RWPE2 (cell line): Measurements from ENCODE around the gene ARHGAP42.

ENCODE experiments used
- ATAC-seq: fragments of 200-7000 bp; cut with Tn5 transposase; 3 replicates; pipeline ENCODE4 v1.9.1; 2021; ENCODE audit warnings: low read depth
- DNase-seq: peaks from one replicate; pipeline ENCODE4 v3.0.0-alpha.2; 2020; ENCODE audit warnings: low spot score
- H3K27ac ChIP-seq: fragments of 450-650 bp; 2 replicates; pipeline ENCODE4 v1.5.1; 2017; ENCODE audit warnings: mild to moderate bottlenecking; ENCODE audit not compliant: poor library complexity, severe bottlenecking
- H3K27me3 ChIP-seq: fragments of 250-450 bp; sonication (Bioruptor Pico); 2 replicates; pipeline ENCODE4 v1.5.1; 2021; ENCODE audit warnings: mild to moderate bottlenecking, moderate library complexity; ENCODE audit not compliant: insufficient read depth, poor library complexity, severe bottlenecking
- H3K36me3 ChIP-seq: fragments of 250-450 bp; sonication (Bioruptor Pico); 2 replicates; pipeline ENCODE4 v1.5.1; 2020; ENCODE audit warnings: low read depth, mild to moderate bottlenecking, moderate library complexity
- H3K4me1 ChIP-seq: fragments of 250-450 bp; sonication (Bioruptor Pico); 2 replicates; pipeline ENCODE4 v1.5.1; 2021; ENCODE audit warnings: mild to moderate bottlenecking, moderate library complexity; ENCODE audit not compliant: insufficient read depth, poor library complexity, severe bottlenecking
- H3K4me3 ChIP-seq: fragments of 250-450 bp; sonication (Bioruptor Pico); 2 replicates; pipeline ENCODE4 v1.5.1; 2021; ENCODE audit warnings: mild to moderate bottlenecking, moderate library complexity; ENCODE audit not compliant: severe bottlenecking
- H3K9me3 ChIP-seq: fragments of 250-450 bp; sonication (Bioruptor Pico); 2 replicates; pipeline ENCODE4 v1.5.1; 2021; ENCODE audit warnings: mild to moderate bottlenecking, moderate library complexity; ENCODE audit not compliant: severe bottlenecking
- TF ChIP-seq, protein P1 (sequence below): fragments of 450-650 bp; IDR thresholded peaks from one replicate; pipeline ENCODE4 v1.5.1; 2017; ENCODE audit warnings: mild to moderate bottlenecking, moderate library complexity; ENCODE audit not compliant: poor library complexity, severe bottlenecking

The ARHGAP42 gene

GRCh38 chr11:100991541-100991940 lies 304.5 kb downstream of the ARHGAP42 start:
- H3K9me3 ChIP-seq, result no peaks in the 10 kb centered on the region
- TF ChIP-seq, protein P1, sequence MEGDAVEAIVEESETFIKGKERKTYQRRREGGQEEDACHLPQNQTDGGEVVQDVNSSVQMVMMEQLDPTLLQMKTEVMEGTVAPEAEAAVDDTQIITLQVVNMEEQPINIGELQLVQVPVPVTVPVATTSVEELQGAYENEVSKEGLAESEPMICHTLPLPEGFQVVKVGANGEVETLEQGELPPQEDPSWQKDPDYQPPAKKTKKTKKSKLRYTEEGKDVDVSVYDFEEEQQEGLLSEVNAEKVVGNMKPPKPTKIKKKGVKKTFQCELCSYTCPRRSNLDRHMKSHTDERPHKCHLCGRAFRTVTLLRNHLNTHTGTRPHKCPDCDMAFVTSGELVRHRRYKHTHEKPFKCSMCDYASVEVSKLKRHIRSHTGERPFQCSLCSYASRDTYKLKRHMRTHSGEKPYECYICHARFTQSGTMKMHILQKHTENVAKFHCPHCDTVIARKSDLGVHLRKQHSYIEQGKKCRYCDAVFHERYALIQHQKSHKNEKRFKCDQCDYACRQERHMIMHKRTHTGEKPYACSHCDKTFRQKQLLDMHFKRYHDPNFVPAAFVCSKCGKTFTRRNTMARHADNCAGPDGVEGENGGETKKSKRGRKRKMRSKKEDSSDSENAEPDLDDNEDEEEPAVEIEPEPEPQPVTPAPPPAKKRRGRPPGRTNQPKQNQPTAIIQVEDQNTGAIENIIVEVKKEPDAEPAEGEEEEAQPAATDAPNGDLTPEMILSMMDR, result no peak
- no peak for ATAC-seq

GRCh38 chr11:100994966-100995365 lies 307.9 kb downstream of the ARHGAP42 start:
- no peaks in the 10 kb centered on the region for H3K36me3 ChIP-seq
- TF ChIP-seq, protein P1, result no peak
- H3K27me3 ChIP-seq, result no peaks in the 10 kb centered on the region
- H3K4me1 ChIP-seq, result no peaks in the 10 kb centered on the region
- ATAC-seq (no peak; the same call in 2 of the 3 replicates), DNase-seq (no peak)
- H3K4me3 ChIP-seq, result no peak overlapping the region
- H3K27ac ChIP-seq, result no peak overlapping the region
- no peaks in the 10 kb centered on the region for H3K9me3 ChIP-seq

More at GRCh38 chr11:100991541-100991940, 304.5 kb downstream of the ARHGAP42 start:
- Histone ChIP-seq H3K27me3 (no peaks in the 10 kb centered on the region), H3K4me3 (no peak overlapping the region), H3K27ac (no peak overlapping the region), H3K4me1 (no peaks in the 10 kb centered on the region), H3K36me3 (no peaks in the 10 kb centered on the region)
- DNase-seq, result no peak

DNA sequence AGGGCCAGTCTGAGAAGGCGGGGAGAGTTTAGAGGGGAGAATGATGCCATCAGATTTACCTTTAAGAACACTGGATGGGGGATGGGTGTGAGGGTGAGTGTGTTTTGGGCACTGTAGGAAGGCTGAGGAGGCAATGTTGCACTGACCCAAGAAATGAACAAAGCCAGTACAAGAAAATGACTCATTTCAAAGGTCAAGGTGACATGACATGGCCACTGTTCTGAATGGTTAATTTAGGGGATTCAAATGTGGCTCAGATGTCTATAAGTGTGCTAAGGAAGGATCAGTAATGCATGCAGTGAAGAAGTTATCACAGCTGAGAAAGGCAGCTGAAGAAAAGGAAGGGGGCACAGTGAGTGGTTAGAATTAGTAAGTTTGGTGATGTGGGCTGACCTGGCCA lies 312.7 kb downstream of the ARHGAP42 start:
- H3K27me3 ChIP-seq, result no peaks in the 10 kb centered on the region
- H3K4me3 ChIP-seq, result no peak overlapping the region
- H3K36me3 ChIP-seq, result no peaks in the 10 kb centered on the region
- H3K27ac ChIP-seq, result no peak overlapping the region
- no peaks in the 10 kb centered on the region for H3K4me1 ChIP-seq
- no peaks in the 10 kb centered on the region for H3K9me3 ChIP-seq
- ATAC-seq, result no peak
- TF ChIP-seq, protein P1, result no peak
- no peak for DNase-seq

DNA sequence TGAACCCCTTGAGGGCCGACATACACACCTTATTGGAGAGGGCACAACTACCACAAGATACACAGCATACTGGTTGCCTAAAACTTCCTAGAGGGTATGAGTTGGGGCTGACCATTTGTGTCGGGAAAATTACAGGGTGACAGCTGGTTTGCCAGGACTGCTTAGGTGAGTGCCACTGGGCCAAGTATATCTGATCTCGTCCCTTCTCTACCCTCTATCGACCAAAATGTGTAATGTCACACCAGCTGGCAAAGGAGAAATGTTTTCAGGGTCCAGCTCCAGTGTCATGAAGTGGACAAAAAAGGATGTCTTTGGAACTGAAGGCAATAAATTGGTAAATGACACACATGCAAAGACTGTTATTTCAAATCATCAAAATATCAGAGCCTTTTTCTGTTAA lies 316.4 kb downstream of the ARHGAP42 start:
- Histone ChIP-seq H3K36me3 (no peaks in the 10 kb centered on the region), H3K9me3 (no peaks in the 10 kb centered on the region), H3K27me3 (no peaks in the 10 kb centered on the region), H3K27ac (no peak overlapping the region), H3K4me3 (no peak overlapping the region), H3K4me1 (no peaks in the 10 kb centered on the region)
- TF ChIP-seq, protein P1, result no peak
- DNase-seq (no peak), ATAC-seq (no peak)

- no peaks in the 10 kb centered on the region for H3K4me1 ChIP-seq
- no peaks in the 10 kb centered on the region for H3K27me3 ChIP-seq
- H3K27ac ChIP-seq, result no peak overlapping the region
- DNase-seq, result no peak
- no peaks in the 10 kb centered on the region for H3K36me3 ChIP-seq
- H3K4me3 ChIP-seq, result no peak overlapping the region
- no peaks in the 10 kb centered on the region for H3K9me3 ChIP-seq
- TF ChIP-seq, protein P1, result no peak
- no peak for ATAC-seq
Observed at GRCh38 chr11:101008961-101009689, 322.0 kb downstream of the ARHGAP42 start.
